DND-41 (cell line): ENCODE data around the gene WDR73.

Experiments
- ATAC-seq: fragments of 200-7000 bp; cut with Tn5 transposase; 3 replicates; pipeline ENCODE4 v1.9.1; 2021; ENCODE audit warnings: low read depth; ENCODE audit not compliant: insufficient read depth
- DNase-seq: peaks from one replicate; pipeline ENCODE4 v3.0.0-alpha.2; 2020
- H2AFZ ChIP-seq: 2 replicates; pipeline ENCODE4 v1.6.0; 2012; ENCODE audit warnings: low read depth, low read length
- H3K27ac ChIP-seq: 2 replicates; pipeline ENCODE4 v1.5.1; 2012; ENCODE audit warnings: low read length, inconsistent platforms
- H3K27me3 ChIP-seq: fragments of 200-600 bp; sonication (generic); 2 replicates; pipeline ENCODE4 v1.6.0; 2012; ENCODE audit warnings: low read length, mild to moderate bottlenecking, inconsistent platforms; ENCODE audit not compliant: insufficient read depth, poor library complexity
- H3K36me3 ChIP-seq: 2 replicates; pipeline ENCODE4 v1.5.1; 2012; ENCODE audit warnings: low read length, inconsistent platforms; ENCODE audit not compliant: insufficient read depth
- H3K4me1 ChIP-seq: 2 replicates; pipeline ENCODE4 v1.5.1; 2012; ENCODE audit warnings: mild to moderate bottlenecking, low read length; ENCODE audit not compliant: insufficient read depth
- H3K4me2 ChIP-seq: 2 replicates; pipeline ENCODE4 v1.6.0; 2012; ENCODE audit warnings: mild to moderate bottlenecking, moderate library complexity, low read length, inconsistent platforms; ENCODE audit not compliant: insufficient read depth
- H3K4me3 ChIP-seq, 2 experiments: fragments of 200-600 bp in 1 of 2; shearing (Covaris generic) in 1 of 2; 2 replicates each; pipeline ENCODE4 v1.5.1; 2012 to 2016; ENCODE audit warnings: inconsistent platforms in 2 of 2, low read length in 2 of 2, mild to moderate bottlenecking in 2 of 2, low read depth in 1 of 2, moderate library complexity in 1 of 2
- H3K79me2 ChIP-seq: 2 replicates; pipeline ENCODE4 v1.6.0; 2012; ENCODE audit warnings: low read length, inconsistent platforms; ENCODE audit not compliant: insufficient read depth
- H3K9ac ChIP-seq: 2 replicates; pipeline ENCODE4 v1.6.0; 2012; ENCODE audit warnings: low read depth, mild to moderate bottlenecking, inconsistent platforms, low read length, moderate library complexity
- H3K9me3 ChIP-seq: 2 replicates; pipeline ENCODE4 v1.5.1; 2012; ENCODE audit warnings: low read length, moderate library complexity, mild to moderate bottlenecking, inconsistent platforms; ENCODE audit not compliant: insufficient read depth, severe bottlenecking
- H4K20me1 ChIP-seq: 2 replicates; pipeline ENCODE4 v1.6.0; 2012; ENCODE audit warnings: low read length; ENCODE audit not compliant: insufficient read depth
- CTCF ChIP-seq: IDR thresholded peaks from 2 replicates; pipeline ENCODE4 v1.5.1; 2012; ENCODE audit warnings: borderline replicate concordance, low read length, moderate library complexity, mild to moderate bottlenecking; ENCODE audit not compliant: poor library complexity, severe bottlenecking; ENCODE audit errors: extremely low read depth
- EZH2 ChIP-seq: IDR thresholded peaks from 3 replicates; pipeline ENCODE4 v1.6.1; 2012; ENCODE audit warnings: borderline replicate concordance, low read depth, mild to moderate bottlenecking, moderate library complexity, low read length, inconsistent platforms; ENCODE audit not compliant: severe bottlenecking

Gene WDR73

GRCh38 chr15:84609818-84610525, 44.1 kb downstream of the WDR73 start:
- TF ChIP-seq EZH2 (no peak), CTCF (no peak)
- Histone ChIP-seq H3K36me3 (peaks cover 52% of the 10 kb centered on the region), H3K4me1 (peaks cover 11% of the 10 kb centered on the region), H3K9me3 (no peaks in the 10 kb centered on the region), H3K4me2 (no peak overlapping the region), H3K9ac (no peak overlapping the region), H3K27me3 (no peaks in the 10 kb centered on the region), H3K27ac (no peak overlapping the region), H3K79me2 (peaks cover 65% of the 10 kb centered on the region), H2AFZ (no peak overlapping the region), H4K20me1 (peaks cover 20% of the 10 kb centered on the region; the same call in 1 of the 2 replicates), H3K4me3 (no peak overlapping the region)
- DNase-seq (no peak), ATAC-seq (no peak)

- Histone ChIP-seq H3K36me3 (peaks cover 59% of the 10 kb centered on the region), H2AFZ (no peak overlapping the region), H3K9me3 (no peaks in the 10 kb centered on the region), H3K27me3 (no peaks in the 10 kb centered on the region), H3K4me2 (no peak overlapping the region), H3K4me1 (peaks cover 21% of the 10 kb centered on the region), H4K20me1 (peaks cover 27% of the 10 kb centered on the region), H3K27ac (no peak overlapping the region), H3K9ac (no peak overlapping the region), H3K4me3 (no peak overlapping the region), H3K79me2 (peaks cover 66% of the 10 kb centered on the region)
- DNase-seq (no peak), ATAC-seq (no peak)
- TF ChIP-seq EZH2 = no peak
- TF ChIP-seq CTCF = no peak
Observed at GRCh38 chr15:84608707-84609284, 45.3 kb downstream of the WDR73 start.

- DNase-seq (no peak), ATAC-seq (no peak)
- H3K9ac ChIP-seq = no peak overlapping the region
- no peaks in the 10 kb centered on the region for H3K27me3 ChIP-seq
- H3K79me2 ChIP-seq = peaks cover 75% of the 10 kb centered on the region
- no peak overlapping the region for H3K4me3 ChIP-seq
- H3K9me3 ChIP-seq = no peaks in the 10 kb centered on the region
- H3K4me1 ChIP-seq = peaks cover 40% of the 10 kb centered on the region
- no peak overlapping the region for H3K4me2 ChIP-seq
- peaks cover 28% of the 10 kb centered on the region for H4K20me1 ChIP-seq
- no peak for TF ChIP-seq EZH2
- TF ChIP-seq CTCF = no peak
- H3K36me3 ChIP-seq = peaks cover 61% of the 10 kb centered on the region
- H3K27ac ChIP-seq = no peak overlapping the region
- no peak overlapping the region for H2AFZ ChIP-seq
Observed at GRCh38 chr15:84606653-84607120, 47.4 kb downstream of the WDR73 start.
